H1 (cell line): ENCODE measurements around the gene ZNF273. TPM values are rescaled to one million over a fixed set of nuclear protein-coding genes. Genes with fewer than 3 reads are reported as not detected.

ENCODE experiments used
- ATF2 ChIP-seq: IDR thresholded peaks from 2 replicates; pipeline ENCODE4 v1.6.1; 2012; ENCODE audit warnings: low read length, inconsistent platforms
- BRCA1 ChIP-seq: IDR thresholded peaks from 2 replicates; pipeline ENCODE4 v1.6.1; 2012; ENCODE audit warnings: low read depth, low read length, improper control_type of control experiment
- CBX5 ChIP-seq: fragments of 300-800, 300-1000 bp; sonication (generic); IDR thresholded peaks from 2 replicates; pipeline ENCODE4 v1.7.1; 2016; ENCODE audit warnings: antibody characterized with exemption, low read length, low read depth
- CHD7 ChIP-seq: fragments of 300-600 bp; sonication (generic); IDR thresholded peaks from 2 replicates; pipeline ENCODE4 v1.7.1; 2012; ENCODE audit warnings: low read length, moderate library complexity, mild to moderate bottlenecking, inconsistent platforms; ENCODE audit not compliant: insufficient replicate concordance
- E2F6 ChIP-seq: IDR thresholded peaks from 2 replicates; pipeline ENCODE4 v1.6.1; 2012; ENCODE audit warnings: inconsistent platforms
- KDM1A ChIP-seq: fragments of 200-600, 300-600 bp; sonication (generic); IDR thresholded peaks from 2 replicates; pipeline ENCODE4 v1.7.1; 2016; ENCODE audit warnings: mild to moderate bottlenecking, low read length, borderline replicate concordance
- KDM5A ChIP-seq: fragments of 200-600 bp; IDR thresholded peaks from 2 replicates; pipeline ENCODE4 v1.7.1; 2012; ENCODE audit warnings: mild to moderate bottlenecking, low read length, inconsistent platforms, mixed read lengths
- PHF8 ChIP-seq: fragments of 200-600 bp; sonication (generic); conservative IDR thresholded peaks from 2 replicates; pipeline ENCODE4 v1.7.1; 2012; ENCODE audit warnings: low read depth, mild to moderate bottlenecking, inconsistent platforms, low read length, moderate library complexity
- YY1 ChIP-seq: IDR thresholded peaks from 2 replicates; pipeline ENCODE4 v1.6.1; 2011; ENCODE audit warnings: low read depth, mild to moderate bottlenecking, low read length
- polyA plus RNA-seq, 7 experiments: library from polyadenylated mRNA; depleted of rRNA in 3 of 7; stranded (reverse) in 5 of 7; unstranded in 2 of 7; fragments of >200 nt in 5 of 7; fragments of 200-250 nt in 2 of 7; gene quantifications; 1 replicate in 5 of 7; 2 replicates in 1 of 7; 4 replicates in 1 of 7; pipeline versions ENCODE4 v1.2.1 to v1.2.3, GENCODE V29; 2011 to 2013; ENCODE audit warnings: missing spikeins in 2 of 7, mixed read lengths in 2 of 7
- total RNA-seq: library from RNA; stranded (reverse); fragmentation: NEBNext Ultra II Directional; extraction: Animal tissue kit (Norgen Biotek cat#: 25700); gene quantifications from 2 replicates; pipeline ENCODE4 v1.2.1, GENCODE V29; 2021

ZNF273 gene
- total and polyA plus RNA-seq, 2 of the 8 experiments (the other 6 are each of a cell fraction or from before 2014, with no cell fraction given), result 6.2 to 23.2 TPM

GRCh38 chr7:64874114-64874513 is 29.0 kb upstream of the ZNF273 start (continued):
- TF ChIP-seq CHD7, result no peak
- no peak for TF ChIP-seq BRCA1
- TF ChIP-seq KDM1A, result no peak
- TF ChIP-seq CBX5, result no peak
- no peak for TF ChIP-seq ATF2
- TF ChIP-seq YY1, result no peak
- no peak for TF ChIP-seq KDM5A
- TF ChIP-seq E2F6, result no peak
- no peak for TF ChIP-seq PHF8
